ENCODE results near the gene KCNA1. TPM values are rescaled to one million over a fixed set of nuclear protein-coding genes. Genes with fewer than 3 reads are reported as not detected.

KCNA1 gene
- total and polyA plus RNA-seq, 12 donors: 0.22 TPM; not detected in 11

GRCh38 chr12:4962539-4963486 lies 53.1 kb downstream of the KCNA1 start:
- intact Hi-C loops (cut with DNase I): no loop called here
- ATAC-seq (no peak), DNase-seq (no peak)

More at GRCh38 chr12:4962539-4963486, 53.1 kb downstream of the KCNA1 start:
- Histone ChIP-seq H3K36me3 (no peaks in the 10 kb centered on the region), H3K9me3 (no peaks in the 10 kb centered on the region), H3K27ac (no peak overlapping the region), H3K4me1 (peaks cover 0 to 6% (median 0%) of the 10 kb centered on the region in 9 donors), H3K27me3 (peaks cover 0 to 40% (median 25%) of the 10 kb centered on the region in 7 donors), H3K4me3 (no peak overlapping the region)
- TF ChIP-seq CTCF (IDR thresholded peaks at IDR 0.05): no peak
- WGBS, 2 donors: 54 to 58% methylated on average over 17 of the region's 17 CpGs

Other genes starting within 250 kb of the KCNA1 start
- gene GALNT8, start 189.5 kb upstream of the KCNA1 start, total RNA-seq: 1 to 10 TPM; 1.1 to 5.7 (median 1.6) TPM
- gene GALNT8, start 189.5 kb upstream of the KCNA1 start, polyA plus RNA-seq: 1 to 10 TPM in 1 of 2 donors, under 1 TPM in 1; 0.42 to 1.3 TPM
- gene KCNA5, start 134.0 kb downstream of the KCNA1 start, total RNA-seq: 1 to 10 TPM; 1.5 to 5.8 (median 3.4) TPM
- 1 to 10 TPM; 1.4 to 2.3 TPM for gene KCNA5, start 134.0 kb downstream of the KCNA1 start, polyA plus RNA-seq